HUES64 (cell line): ENCODE data around the gene TMEM120B.
"Not testable (repeated sequence)": the region's sequence is repeated elsewhere in the genome, so short reads cannot be mapped to it uniquely, and the experiment has no call there.

Experiments used
- H3K27ac ChIP-seq: 2 replicates; pipeline ENCODE4 v1.7.0; 2013; ENCODE audit warnings: low read depth, low read length, inconsistent platforms
- H3K27me3 ChIP-seq: 2 replicates; pipeline ENCODE4 v1.6.1; 2013; ENCODE audit warnings: mild to moderate bottlenecking, low read length; ENCODE audit not compliant: insufficient read depth
- H3K36me3 ChIP-seq: 2 replicates; pipeline ENCODE4 v1.6.1; 2013; ENCODE audit warnings: mild to moderate bottlenecking, low read length; ENCODE audit not compliant: insufficient read depth
- H3K4me1 ChIP-seq: 2 replicates; pipeline ENCODE4 v1.6.1; 2013; ENCODE audit warnings: mild to moderate bottlenecking, low read length, moderate library complexity; ENCODE audit not compliant: insufficient read depth
- H3K4me3 ChIP-seq: 2 replicates; pipeline ENCODE4 v1.5.1; 2013; ENCODE audit warnings: mild to moderate bottlenecking, low read length, moderate library complexity
- H3K9ac ChIP-seq: 2 replicates; pipeline ENCODE4 v1.6.1; 2013; ENCODE audit warnings: mild to moderate bottlenecking, low read depth, low read length
- H3K9me3 ChIP-seq: 2 replicates; pipeline ENCODE4 v1.6.1; 2013; ENCODE audit warnings: low read depth, low read length; ENCODE audit not compliant: insufficient read depth
- WGBS: fragments of 150-250, 120-280 bp; methylation state at CpG from one replicate; pipeline ENCODE4 v1.1.7; 2013; ENCODE audit warnings: missing lambda C conversion rate; 5-methylcytosine and 5-hydroxymethylcytosine counted together

TMEM120B gene

GRCh38 chr12:121720762-121721161 is 8.2 kb downstream of the TMEM120B start:
- no peaks in the 10 kb centered on the region for H3K9me3 ChIP-seq

GRCh38 chr12:121722511-121722910 is 10.0 kb downstream of the TMEM120B start:
- Histone ChIP-seq H3K36me3 (peaks cover 13% of the 10 kb centered on the region; the same call in 1 of the 2 replicates), H3K9me3 (no peaks in the 10 kb centered on the region), H3K27ac (no peak overlapping the region), H3K9ac (no peak overlapping the region), H3K4me3 (no peak overlapping the region), H3K4me1 (no peaks in the 10 kb centered on the region), H3K27me3 (no peaks in the 10 kb centered on the region)
- 92% methylated on average over 1 of the region's 3 CpGs for WGBS

More at GRCh38 chr12:121720762-121721161, 8.2 kb downstream of the TMEM120B start:
- H3K4me3 ChIP-seq = no peak overlapping the region
- H3K27me3 ChIP-seq = no peaks in the 10 kb centered on the region
- H3K27ac ChIP-seq = no peak overlapping the region
- H3K36me3 ChIP-seq = peaks cover 13% of the 10 kb centered on the region; the same call in 1 of the 2 replicates
- 96% methylated on average over 5 of the region's 5 CpGs for WGBS
- H3K4me1 ChIP-seq = peaks cover 9% of the 10 kb centered on the region
- no peak overlapping the region for H3K9ac ChIP-seq

- WGBS = 89% methylated on average over 3 of the region's 4 CpGs
- Histone ChIP-seq H3K36me3 (peaks cover 13% of the 10 kb centered on the region; the same call in 1 of the 2 replicates), H3K9me3 (no peaks in the 10 kb centered on the region), H3K27me3 (no peaks in the 10 kb centered on the region), H3K4me1 (no peaks in the 10 kb centered on the region), H3K9ac (no peak overlapping the region), H3K27ac (no peak overlapping the region), H3K4me3 (no peak overlapping the region)
These were observed 10.6 kb downstream of the TMEM120B start for GRCh38 chr12:121723200-121723599.

- Histone ChIP-seq H3K27me3 (no peaks in the 10 kb centered on the region), H3K27ac (no peak overlapping the region), H3K9me3 (no peaks in the 10 kb centered on the region), H3K4me1 (no peaks in the 10 kb centered on the region), H3K36me3 (peaks cover 13% of the 10 kb centered on the region; the same call in 1 of the 2 replicates), H3K4me3 (no peak overlapping the region), H3K9ac (no peak overlapping the region)
- 92% methylated on average over 2 of the region's 2 CpGs for WGBS
These were observed 12.4 kb downstream of the TMEM120B start for GRCh38 chr12:121724925-121725324.

GRCh38 chr12:121725423-121725822 is 12.9 kb downstream of the TMEM120B start:
- Histone ChIP-seq H3K36me3 (peaks cover 13% of the 10 kb centered on the region; the same call in 1 of the 2 replicates), H3K4me1 (no peaks in the 10 kb centered on the region), H3K27ac (no peak overlapping the region), H3K9ac (no peak overlapping the region), H3K27me3 (no peaks in the 10 kb centered on the region), H3K9me3 (no peaks in the 10 kb centered on the region), H3K4me3 (no peak overlapping the region)
- WGBS = 97% methylated on average over 3 of the region's 3 CpGs

- 82% methylated on average over 6 of the region's 6 CpGs for WGBS
- H3K27ac ChIP-seq = no peak overlapping the region
These were observed 16.5 kb downstream of the TMEM120B start for GRCh38 chr12:121729021-121729420.

GRCh38 chr12:121731473-121731872 is 18.9 kb downstream of the TMEM120B start:
- Histone ChIP-seq H3K36me3 (peaks cover 5% of the 10 kb centered on the region), H3K27me3 (no peaks in the 10 kb centered on the region), H3K9me3 (no peaks in the 10 kb centered on the region), H3K27ac (no peak overlapping the region), H3K4me3 (no peak overlapping the region), H3K9ac (no peak overlapping the region), H3K4me1 (no peaks in the 10 kb centered on the region)
- 98% methylated on average over 7 of the region's 7 CpGs for WGBS

More at GRCh38 chr12:121729021-121729420, 16.5 kb downstream of the TMEM120B start:
- Histone ChIP-seq H3K27me3 (no peaks in the 10 kb centered on the region), H3K4me1 (no peaks in the 10 kb centered on the region), H3K9ac (no peak overlapping the region), H3K9me3 (no peaks in the 10 kb centered on the region), H3K4me3 (no peak overlapping the region), H3K36me3 (peaks cover 9% of the 10 kb centered on the region)

- Histone ChIP-seq H3K36me3 (peaks cover 5% of the 10 kb centered on the region), H3K4me3 (no peak overlapping the region), H3K9ac (no peak overlapping the region), H3K27me3 (no peaks in the 10 kb centered on the region), H3K27ac (no peak overlapping the region), H3K9me3 (no peaks in the 10 kb centered on the region), H3K4me1 (no peaks in the 10 kb centered on the region)
- WGBS = 96% methylated on average over 8 of the region's 8 CpGs
These were observed 21.3 kb downstream of the TMEM120B start for GRCh38 chr12:121733849-121734248.

GRCh38 chr12:121738340-121738858 is 25.8 kb downstream of the TMEM120B start:
- Histone ChIP-seq H3K4me1 (no peaks in the 10 kb centered on the region), H3K9me3 (no peaks in the 10 kb centered on the region), H3K9ac (no peak overlapping the region), H3K4me3 (no peak overlapping the region), H3K27ac (no peak overlapping the region), H3K36me3 (no peaks in the 10 kb centered on the region), H3K27me3 (no peaks in the 10 kb centered on the region)
- 94% methylated on average over 9 of the region's 9 CpGs for WGBS

- Histone ChIP-seq H3K36me3 (peaks cover 13% of the 10 kb centered on the region; the same call in 1 of the 2 replicates), H3K9ac (no peak overlapping the region), H3K9me3 (no peaks in the 10 kb centered on the region), H3K27ac (no peak overlapping the region), H3K4me1 (no peaks in the 10 kb centered on the region), H3K27me3 (no peaks in the 10 kb centered on the region), H3K4me3 (no peak overlapping the region)
- WGBS = 96% methylated on average over 4 of the region's 4 CpGs
These were observed 28.3 kb downstream of the TMEM120B start for GRCh38 chr12:121740847-121741246.

- H3K27ac ChIP-seq = no peak overlapping the region
These were observed 29.2 kb downstream of the TMEM120B start for GRCh38 chr12:121741743-121742142.

GRCh38 chr12:121745545-121745944 is 33.0 kb downstream of the TMEM120B start:
- WGBS = 95% methylated on average over 5 of the region's 5 CpGs
- H3K27ac ChIP-seq = not testable (repeated sequence)

More at GRCh38 chr12:121741743-121742142, 29.2 kb downstream of the TMEM120B start:
- H3K9me3 ChIP-seq = no peaks in the 10 kb centered on the region
- H3K27me3 ChIP-seq = no peaks in the 10 kb centered on the region
- no peak overlapping the region for H3K9ac ChIP-seq
- peaks cover 13% of the 10 kb centered on the region; the same call in 1 of the 2 replicates for H3K36me3 ChIP-seq
- H3K4me1 ChIP-seq = no peaks in the 10 kb centered on the region
- WGBS = 83% methylated on average over 6 of the region's 6 CpGs
- no peak overlapping the region for H3K4me3 ChIP-seq

More at GRCh38 chr12:121745545-121745944, 33.0 kb downstream of the TMEM120B start:
- H3K27me3 ChIP-seq, H3K9ac ChIP-seq, H3K4me1 ChIP-seq, H3K9me3 ChIP-seq, H3K4me3 ChIP-seq: not testable (repeated sequence)
- H3K36me3 ChIP-seq = peaks cover 20% of the 10 kb centered on the region
